GM19240 (cell line): ENCODE measurements around the gene RNF144B.
A peak's percentile ranks its signal among the peaks of the same experiment; 100 is the strongest.

ENCODE experiments used
- DNase-seq: peaks from one replicate; pipeline ENCODE4 v3.0.0; 2011; ENCODE audit warnings: low spot score; ENCODE audit not compliant: insufficient read length

Gene RNF144B

GRCh38 chr6:18481870-18482269 is 94.7 kb downstream of the RNF144B start:
- DNase-seq: no peak

- no peak for DNase-seq
These were observed 98.7 kb downstream of the RNF144B start for GRCh38 chr6:18485660-18486435.

- no peak for DNase-seq
These were observed 100.9 kb downstream of the RNF144B start for GRCh38 chr6:18488004-18488403.

- DNase-seq: no peak
These were observed 101.5 kb downstream of the RNF144B start for GRCh38 chr6:18488526-18489270.

GRCh38 chr6:18489335-18489734 is 102.2 kb downstream of the RNF144B start:
- no peak for DNase-seq

GRCh38 chr6:18491308-18492045 is 104.3 kb downstream of the RNF144B start:
- DNase-seq: no peak

GRCh38 chr6:18492972-18493371 is 105.8 kb downstream of the RNF144B start:
- DNase-seq: no peak

GRCh38 chr6:18493382-18493891 is 106.3 kb downstream of the RNF144B start:
- DNase-seq: no peak

- no peak for DNase-seq
These were observed 106.8 kb downstream of the RNF144B start for GRCh38 chr6:18493925-18494324.

GRCh38 chr6:18495236-18495635 is 108.1 kb downstream of the RNF144B start:
- DNase-seq: no peak

- DNase-seq: no peak
These were observed 109.3 kb downstream of the RNF144B start for GRCh38 chr6:18496462-18496861.

- DNase-seq: no peak
These were observed 109.9 kb downstream of the RNF144B start for GRCh38 chr6:18497006-18497405.

- DNase-seq: no peak
These were observed 111.3 kb downstream of the RNF144B start for GRCh38 chr6:18498408-18498807.

- DNase-seq: no peak
These were observed 113.9 kb downstream of the RNF144B start for GRCh38 chr6:18500921-18501662.

- DNase-seq: no peak
These were observed 114.5 kb downstream of the RNF144B start for GRCh38 chr6:18501663-18502013.

- DNase-seq: no peak
These were observed 116.0 kb downstream of the RNF144B start for GRCh38 chr6:18503206-18503592.

- peak; percentile 6 for DNase-seq
These were observed 116.6 kb downstream of the RNF144B start for GRCh38 chr6:18503593-18504231.

- no peak for DNase-seq
These were observed 117.1 kb downstream of the RNF144B start for GRCh38 chr6:18504232-18504596.

GRCh38 chr6:18506382-18507017 is 119.3 kb downstream of the RNF144B start:
- DNase-seq: no peak

- DNase-seq: no peak
These were observed 119.9 kb downstream of the RNF144B start for GRCh38 chr6:18507018-18507415.
